Kasumi-1 (cell line): ENCODE results near the gene EP300.
"Not testable (repeated sequence)": the region's sequence is repeated elsewhere in the genome, so short reads cannot be mapped to it uniquely, and the experiment has no call there.

ENCODE experiments used
- DNase-seq, 2 experiments: peaks; one replicate each; lab custom pipeline; 2025; lab: John Stamatoyannopoulos, UW

Gene EP300

GRCh38 chr22:41152902-41153301, 60.5 kb downstream of the EP300 start:
- no peak for DNase-seq

DNA sequence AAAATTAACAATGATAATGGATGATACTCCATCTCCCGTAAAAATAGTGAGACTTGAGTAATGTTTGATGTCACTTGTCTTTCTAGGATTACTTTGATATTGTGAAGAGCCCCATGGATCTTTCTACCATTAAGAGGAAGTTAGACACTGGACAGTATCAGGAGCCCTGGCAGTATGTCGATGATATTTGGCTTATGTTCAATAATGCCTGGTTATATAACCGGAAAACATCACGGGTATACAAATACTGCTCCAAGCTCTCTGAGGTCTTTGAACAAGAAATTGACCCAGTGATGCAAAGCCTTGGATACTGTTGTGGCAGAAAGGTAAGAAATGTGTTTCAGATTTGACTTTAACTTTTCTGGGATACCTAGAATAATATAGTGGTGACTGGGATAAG, 64.7 kb downstream of the EP300 start:
- no peak for DNase-seq

DNA sequence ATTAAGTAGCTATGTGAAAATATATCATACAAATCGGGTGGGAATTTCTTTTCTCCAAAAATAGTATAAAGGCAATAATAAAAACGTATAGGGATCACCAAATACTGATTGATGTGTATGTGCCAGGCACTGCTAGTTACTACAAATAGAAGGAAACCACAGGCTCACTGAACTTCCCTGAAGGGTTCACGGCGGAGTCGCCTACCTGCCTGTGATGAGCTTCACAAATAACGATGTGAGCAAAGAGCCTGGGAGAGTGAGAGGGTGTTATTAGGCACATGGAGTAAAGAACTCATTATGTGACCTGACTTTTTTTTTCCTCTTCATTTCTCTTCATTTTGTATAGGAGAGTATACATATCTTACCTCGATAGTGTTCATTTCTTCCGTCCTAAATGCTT, 76.8 kb downstream of the EP300 start:
- DNase-seq, result no peak

DNA sequence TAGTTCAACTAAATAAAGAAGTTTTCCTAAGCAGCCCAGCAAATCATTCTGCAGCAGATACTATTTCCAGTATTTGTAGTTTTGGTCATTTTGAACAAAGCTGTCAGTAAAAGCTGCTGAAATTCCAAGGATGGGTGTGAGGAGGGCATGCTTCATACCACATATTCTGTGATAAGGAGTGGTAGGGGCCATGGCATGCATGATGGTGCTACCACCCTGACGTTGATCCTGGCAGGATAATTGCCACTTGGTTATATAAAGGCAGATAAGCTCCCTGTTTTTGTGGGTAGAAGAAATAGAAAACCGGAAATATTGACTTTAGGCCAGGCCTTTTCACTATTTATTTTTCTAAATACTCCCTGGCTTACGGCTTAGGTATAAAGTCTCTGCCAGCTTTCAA, 79.6 kb downstream of the EP300 start:
- no peak for DNase-seq

DNA sequence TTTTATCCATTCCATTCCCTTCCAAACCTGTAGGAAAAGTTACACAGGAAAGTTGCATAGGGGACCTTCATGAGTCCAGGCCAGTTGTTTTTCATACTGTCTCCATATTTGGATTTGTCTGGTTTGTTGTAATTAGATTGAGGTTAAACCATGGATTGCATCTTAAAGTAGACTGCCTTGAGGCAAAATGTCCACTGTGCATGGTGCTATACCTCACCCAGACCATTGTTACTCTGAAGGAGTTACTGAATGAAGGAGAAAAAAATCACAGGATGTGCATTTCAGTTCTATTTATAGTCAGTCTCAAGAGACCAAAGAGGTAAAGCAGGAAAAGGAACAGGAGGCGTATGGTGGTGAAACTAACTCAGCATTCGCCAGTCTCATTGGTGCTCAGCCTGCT, 83.2 kb downstream of the EP300 start:
- no peak for DNase-seq

DNA sequence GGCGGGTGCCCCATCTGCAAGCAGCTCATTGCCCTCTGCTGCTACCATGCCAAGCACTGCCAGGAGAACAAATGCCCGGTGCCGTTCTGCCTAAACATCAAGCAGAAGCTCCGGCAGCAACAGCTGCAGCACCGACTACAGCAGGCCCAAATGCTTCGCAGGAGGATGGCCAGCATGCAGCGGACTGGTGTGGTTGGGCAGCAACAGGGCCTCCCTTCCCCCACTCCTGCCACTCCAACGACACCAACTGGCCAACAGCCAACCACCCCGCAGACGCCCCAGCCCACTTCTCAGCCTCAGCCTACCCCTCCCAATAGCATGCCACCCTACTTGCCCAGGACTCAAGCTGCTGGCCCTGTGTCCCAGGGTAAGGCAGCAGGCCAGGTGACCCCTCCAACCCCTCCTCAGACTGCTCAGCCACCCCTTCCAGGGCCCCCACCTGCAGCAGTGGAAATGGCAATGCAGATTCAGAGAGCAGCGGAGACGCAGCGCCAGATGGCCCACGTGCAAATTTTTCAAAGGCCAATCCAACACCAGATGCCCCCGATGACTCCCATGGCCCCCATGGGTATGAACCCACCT, 84.7 kb downstream of the EP300 start:
- no peak for DNase-seq

DNA sequence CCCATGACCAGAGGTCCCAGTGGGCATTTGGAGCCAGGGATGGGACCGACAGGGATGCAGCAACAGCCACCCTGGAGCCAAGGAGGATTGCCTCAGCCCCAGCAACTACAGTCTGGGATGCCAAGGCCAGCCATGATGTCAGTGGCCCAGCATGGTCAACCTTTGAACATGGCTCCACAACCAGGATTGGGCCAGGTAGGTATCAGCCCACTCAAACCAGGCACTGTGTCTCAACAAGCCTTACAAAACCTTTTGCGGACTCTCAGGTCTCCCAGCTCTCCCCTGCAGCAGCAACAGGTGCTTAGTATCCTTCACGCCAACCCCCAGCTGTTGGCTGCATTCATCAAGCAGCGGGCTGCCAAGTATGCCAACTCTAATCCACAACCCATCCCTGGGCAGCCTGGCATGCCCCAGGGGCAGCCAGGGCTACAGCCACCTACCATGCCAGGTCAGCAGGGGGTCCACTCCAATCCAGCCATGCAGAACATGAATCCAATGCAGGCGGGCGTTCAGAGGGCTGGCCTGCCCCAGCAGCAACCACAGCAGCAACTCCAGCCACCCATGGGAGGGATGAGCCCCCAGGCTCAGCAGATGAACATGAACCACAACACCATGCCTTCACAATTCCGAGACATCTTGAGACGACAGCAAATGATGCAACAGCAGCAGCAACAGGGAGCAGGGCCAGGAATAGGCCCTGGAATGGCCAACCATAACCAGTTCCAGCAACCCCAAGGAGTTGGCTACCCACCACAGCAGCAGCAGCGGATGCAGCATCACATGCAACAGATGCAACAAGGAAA, 85.4 kb downstream of the EP300 start:
- DNase-seq, result no peak

DNA sequence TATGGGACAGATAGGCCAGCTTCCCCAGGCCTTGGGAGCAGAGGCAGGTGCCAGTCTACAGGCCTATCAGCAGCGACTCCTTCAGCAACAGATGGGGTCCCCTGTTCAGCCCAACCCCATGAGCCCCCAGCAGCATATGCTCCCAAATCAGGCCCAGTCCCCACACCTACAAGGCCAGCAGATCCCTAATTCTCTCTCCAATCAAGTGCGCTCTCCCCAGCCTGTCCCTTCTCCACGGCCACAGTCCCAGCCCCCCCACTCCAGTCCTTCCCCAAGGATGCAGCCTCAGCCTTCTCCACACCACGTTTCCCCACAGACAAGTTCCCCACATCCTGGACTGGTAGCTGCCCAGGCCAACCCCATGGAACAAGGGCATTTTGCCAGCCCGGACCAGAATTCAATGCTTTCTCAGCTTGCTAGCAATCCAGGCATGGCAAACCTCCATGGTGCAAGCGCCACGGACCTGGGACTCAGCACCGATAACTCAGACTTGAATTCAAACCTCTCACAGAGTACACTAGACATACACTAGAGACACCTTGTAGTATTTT, 86.1 kb downstream of the EP300 start:
- DNase-seq, result no peak

DNA sequence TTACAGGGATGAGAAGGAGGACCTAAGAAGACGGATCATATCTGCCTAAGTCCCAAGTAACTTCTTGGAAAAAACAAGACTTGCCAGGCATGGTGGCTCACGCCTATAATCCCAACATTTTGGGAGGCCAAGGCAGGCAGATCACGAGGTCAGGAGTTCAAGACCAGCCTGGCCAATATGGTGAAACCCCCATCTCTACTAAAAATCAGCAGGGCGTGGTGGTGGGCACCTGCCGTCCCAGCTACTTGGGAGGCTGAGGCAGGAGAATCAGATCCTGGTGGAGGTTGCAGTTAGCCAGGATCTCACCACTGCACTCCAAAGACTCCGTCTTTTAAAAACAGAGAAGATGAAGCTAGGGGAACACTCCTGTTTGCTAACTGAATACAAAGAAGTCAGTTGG, 88.0 kb downstream of the EP300 start:
- not testable (repeated sequence) for DNase-seq

- no peak for DNase-seq
Measured at GRCh38 chr22:41180926-41181325, 88.5 kb downstream of the EP300 start.

DNA sequence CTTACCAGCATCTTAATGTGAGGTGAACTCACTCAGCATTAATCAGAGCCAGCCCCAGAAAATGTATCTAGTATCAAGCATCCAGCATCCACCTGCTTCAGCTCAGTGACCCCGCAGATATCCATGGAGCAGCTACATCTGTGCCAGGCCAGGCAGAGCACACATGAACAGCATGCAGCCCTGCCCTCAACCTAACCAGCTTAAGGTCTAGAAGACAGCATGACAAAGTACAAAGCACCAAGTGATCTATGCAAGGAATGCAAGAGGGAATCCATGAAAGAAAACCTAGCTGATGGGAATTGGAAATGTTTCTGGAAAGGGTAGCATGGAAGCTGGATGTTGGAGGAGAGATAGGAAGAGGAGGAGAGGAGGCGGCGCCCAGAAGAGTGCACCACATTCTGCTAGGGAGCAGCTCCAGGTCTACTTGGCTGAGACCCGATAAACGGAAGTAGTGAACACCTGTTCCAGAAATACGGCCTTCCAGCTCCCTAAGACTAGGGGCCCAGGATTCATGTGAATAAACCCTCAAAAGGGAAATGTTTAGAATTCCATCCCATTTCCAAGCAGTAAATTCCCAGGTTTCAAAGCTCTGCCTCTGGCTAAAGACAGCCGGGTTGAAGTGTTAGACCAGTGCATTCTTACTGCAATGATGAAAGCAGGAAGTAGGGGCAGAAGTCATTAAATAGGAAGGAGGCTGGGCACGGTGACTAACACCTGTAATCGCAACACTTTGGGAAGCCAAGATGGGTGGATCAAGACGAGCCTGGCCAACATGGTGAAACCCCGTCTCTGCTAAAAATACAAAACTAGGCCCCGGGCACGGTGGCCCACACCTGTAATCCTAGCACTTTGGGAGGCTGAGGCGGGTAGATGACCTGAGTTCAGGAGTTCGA, 89.2 kb downstream of the EP300 start:
- DNase-seq, result peak; percentile 56 to 67

DNA sequence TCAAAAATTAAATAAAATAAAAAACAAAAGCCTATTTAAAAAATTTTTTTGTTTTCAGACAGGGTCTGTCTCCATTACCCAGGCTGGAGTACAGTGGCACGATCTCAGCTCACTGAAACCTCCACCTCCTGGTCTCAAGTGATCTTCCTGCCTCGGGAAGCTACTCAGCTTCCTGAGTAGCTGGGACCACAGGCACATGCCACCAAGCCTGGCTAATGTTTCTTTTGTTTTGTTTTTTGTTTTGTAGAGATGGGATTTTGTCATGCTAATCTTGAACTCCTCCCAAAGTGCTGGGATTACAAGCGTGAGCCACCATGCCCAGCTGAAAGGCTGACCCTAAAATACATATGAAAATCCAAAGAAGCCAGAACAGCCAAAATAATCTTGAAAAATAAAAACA, 92.3 kb downstream of the EP300 start:
- no peak for DNase-seq

- no peak for DNase-seq
Measured at GRCh38 chr22:41191467-41191866, 99.1 kb downstream of the EP300 start.

GRCh38 chr22:41193829-41194228, 101.4 kb downstream of the EP300 start:
- DNase-seq, result no peak

- DNase-seq, result peak; percentile 71 to 77
Measured at GRCh38 chr22:41197038-41197972, 104.9 kb downstream of the EP300 start.

DNA sequence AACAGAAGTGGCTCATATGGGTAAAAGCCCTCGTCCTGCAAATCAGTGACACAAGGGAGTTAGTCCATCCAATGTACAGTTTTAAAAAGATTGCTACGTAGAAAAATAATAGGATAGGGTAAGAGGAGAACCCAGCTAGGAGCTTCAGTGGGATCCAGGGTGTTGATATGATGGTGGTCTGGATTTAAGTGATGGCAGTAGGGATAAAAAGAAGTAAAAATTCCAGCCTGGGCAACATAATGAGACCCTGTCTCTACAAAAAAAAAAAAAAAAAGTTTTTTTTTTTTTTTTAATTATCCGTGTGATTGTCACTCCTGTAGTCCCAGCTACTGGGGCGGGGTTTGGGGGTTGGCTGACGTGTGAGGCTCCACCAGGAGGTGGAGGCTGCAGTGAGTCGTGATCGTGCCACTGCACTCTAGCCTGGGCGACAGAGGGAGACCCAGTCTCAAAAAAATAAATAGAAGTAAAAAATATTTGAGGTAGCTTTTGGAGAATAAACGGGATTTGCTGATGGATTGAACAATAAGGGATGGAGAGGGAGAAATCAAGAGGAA, 105.7 kb downstream of the EP300 start:
- DNase-seq, result peak; percentile 24 to 47

DNA sequence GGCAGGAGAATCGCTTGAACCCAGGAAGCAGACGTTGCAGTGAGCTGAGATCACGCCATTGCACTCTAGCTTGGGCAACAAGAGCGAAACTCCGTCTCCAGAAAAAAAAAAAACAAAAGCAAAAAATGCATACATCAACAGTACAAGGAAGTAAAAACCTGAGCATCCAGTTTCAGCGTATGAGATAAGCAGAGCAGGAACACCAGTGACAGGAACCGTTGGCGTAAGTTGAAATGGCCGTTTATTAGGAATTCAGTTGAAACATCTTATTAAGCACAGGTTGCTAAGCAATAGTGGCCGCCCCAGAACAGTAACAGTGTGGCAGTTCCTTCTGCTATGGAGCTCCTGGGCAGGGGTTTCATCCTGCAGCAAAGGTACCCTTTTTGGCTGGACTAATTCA, 108.7 kb downstream of the EP300 start:
- DNase-seq, result no peak

DNA sequence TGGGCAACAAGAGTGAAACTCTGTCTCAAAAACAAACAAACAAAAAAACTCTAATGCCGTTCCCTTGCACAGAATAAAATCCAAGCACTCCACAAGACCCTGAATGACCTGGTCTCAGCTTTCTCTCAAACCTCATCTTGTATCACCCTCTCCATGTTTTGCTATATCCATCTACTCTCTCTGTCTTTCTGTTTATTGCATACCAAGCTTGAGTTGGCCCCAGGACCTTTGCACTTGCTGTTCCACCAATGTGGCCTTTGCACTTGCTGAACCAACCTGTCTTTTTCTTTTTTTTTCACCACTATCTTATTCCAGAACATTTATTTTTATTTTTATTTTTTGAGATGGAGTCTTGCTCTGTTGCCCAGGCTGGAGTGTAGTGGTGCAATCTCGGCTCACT, 110.7 kb downstream of the EP300 start:
- no peak for DNase-seq

- DNase-seq, result peak in 1 of 2 experiments; percentile 34
Measured at GRCh38 chr22:41204066-41204465, 111.7 kb downstream of the EP300 start.

- peak; percentile 96 to 97 for DNase-seq
Measured at GRCh38 chr22:41204992-41205900, 112.9 kb downstream of the EP300 start, which contains the start of gene L3MBTL2. Gene L3MBTL2 (plus strand): TSS chr22:41205312. CDS start chr22:41205363, 51 bp downstream.
